Glomerular visceral epithelial cell (primary cell): Measurements from ENCODE around the gene GLT1D1.

Experiments
- DNase-seq: peaks from one replicate; pipeline ENCODE4 v3.0.0-alpha.2; 2016; ENCODE audit errors: extremely low spot score

The GLT1D1 gene

GRCh38 chr12:128914908-128915563 lies 61.8 kb downstream of the GLT1D1 start:
- no peak for DNase-seq

- DNase-seq, result no peak
These were observed 63.1 kb downstream of the GLT1D1 start for GRCh38 chr12:128916425-128916824.

- no peak for DNase-seq
These were observed 65.4 kb downstream of the GLT1D1 start for GRCh38 chr12:128918481-128919260.

- no peak for DNase-seq
These were observed 67.2 kb downstream of the GLT1D1 start for GRCh38 chr12:128920468-128920867.

GRCh38 chr12:128928361-128928760 lies 75.1 kb downstream of the GLT1D1 start:
- no peak for DNase-seq

- DNase-seq, result no peak
These were observed 75.8 kb downstream of the GLT1D1 start for GRCh38 chr12:128929057-128929456.

GRCh38 chr12:128930606-128931005 lies 77.3 kb downstream of the GLT1D1 start:
- no peak for DNase-seq

GRCh38 chr12:128932521-128932920 lies 79.2 kb downstream of the GLT1D1 start:
- no peak for DNase-seq

GRCh38 chr12:128933039-128933438 lies 79.8 kb downstream of the GLT1D1 start:
- DNase-seq, result no peak

GRCh38 chr12:128933926-128934325 lies 80.6 kb downstream of the GLT1D1 start:
- no peak for DNase-seq

GRCh38 chr12:128938886-128939285 lies 85.6 kb downstream of the GLT1D1 start:
- DNase-seq, result no peak

GRCh38 chr12:128940090-128940888 lies 87.0 kb downstream of the GLT1D1 start:
- no peak for DNase-seq

GRCh38 chr12:128940974-128941373 lies 87.7 kb downstream of the GLT1D1 start:
- DNase-seq, result no peak

GRCh38 chr12:128942960-128943477 lies 89.7 kb downstream of the GLT1D1 start:
- DNase-seq, result no peak

GRCh38 chr12:128944956-128945355 lies 91.7 kb downstream of the GLT1D1 start:
- no peak for DNase-seq

GRCh38 chr12:128947209-128947608 lies 93.9 kb downstream of the GLT1D1 start:
- no peak for DNase-seq

- DNase-seq, result no peak
These were observed 95.8 kb downstream of the GLT1D1 start for GRCh38 chr12:128949086-128949485.

- DNase-seq, result no peak
These were observed 98.2 kb downstream of the GLT1D1 start for GRCh38 chr12:128951448-128951847.

GRCh38 chr12:128956755-128957154 lies 103.5 kb downstream of the GLT1D1 start:
- DNase-seq, result no peak

GRCh38 chr12:128959901-128960300 lies 106.6 kb downstream of the GLT1D1 start:
- DNase-seq, result no peak

GRCh38 chr12:128961308-128961902 lies 108.1 kb downstream of the GLT1D1 start:
- no peak for DNase-seq

- DNase-seq, result no peak
These were observed 108.7 kb downstream of the GLT1D1 start for GRCh38 chr12:128961957-128962356.
